ENCODE data around the gene LRRC58. TPM values are rescaled to one million over a fixed set of nuclear protein-coding genes. Genes with fewer than 3 reads are reported as not detected.

Gene LRRC58
- total and polyA plus RNA-seq, 2 of the 8 experiments (the other 6 are each of a cell fraction or from before 2014, with no cell fraction given) = 4.3 to 15.4 TPM

DNA sequence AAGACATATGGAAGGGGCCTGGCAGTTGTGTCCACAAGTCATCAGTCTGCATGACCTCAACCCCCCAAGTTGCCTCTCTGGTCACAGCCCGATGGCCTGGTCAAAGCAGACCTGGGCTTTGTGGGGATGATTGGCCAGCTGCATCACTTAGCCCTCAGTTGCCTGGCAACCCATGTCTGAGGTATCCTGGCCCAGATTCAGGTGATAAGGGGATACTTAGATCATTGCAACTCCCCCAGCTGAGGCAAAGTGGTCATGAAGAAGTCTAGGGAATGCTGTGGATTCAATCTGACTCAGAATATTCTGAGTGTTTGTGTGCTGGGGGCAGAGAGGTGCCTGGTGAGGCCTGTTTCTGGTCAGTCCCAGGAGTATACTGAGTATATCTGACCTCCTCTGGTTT, 69.1 kb downstream of the LRRC58 start:
- peaks cover 2% of the 10 kb centered on the region; the same call in 1 of the 2 replicates for H3K23me2 ChIP-seq (ENCODE audit: low read depth, low read length)
- H2AK5ac ChIP-seq (ENCODE audit: low read depth, low read length) = no peak overlapping the region
- H3K23ac ChIP-seq (ENCODE audit: insufficient read length) = no peak overlapping the region
- H3K9ac ChIP-seq (replicated peaks in 1 of 4; ENCODE audit: extremely low read depth in 1 of 4, low read depth in 3 of 4, low read length in 3 of 4) = no peak overlapping the region
- DNase-seq (ENCODE audit: low read depth in 1 of 2, low spot score in 2 of 2) = no peak
- H2BK120ac ChIP-seq (replicated peaks; ENCODE audit: low read depth, low read length) = no peak overlapping the region
- ChIA-PET CTCF (ENCODE audit: partially characterized antibody) (interaction anchor here (0.6 to 1.6 kb wide), 2 partner anchors 9 to 537 kb away, joined by 3 read pairs; no protein-coding TSS in a partner anchor), POLR2A (ENCODE audit: partially characterized antibody) (no interaction called here)
- no peak for FAIRE-seq
- H2BK12ac ChIP-seq (ENCODE audit: low read depth, low read length) = no peak overlapping the region
- H2AFZ ChIP-seq (ENCODE audit: low read length) = no peak overlapping the region
- no peak overlapping the region for H2BK20ac ChIP-seq (ENCODE audit: low read length)
- H3K14ac ChIP-seq (ENCODE audit: insufficient read length) = no peak overlapping the region
- no peak overlapping the region for H3K56ac ChIP-seq (replicated peaks; ENCODE audit: insufficient read length, low read depth, low read length)
- no peak overlapping the region for H4K91ac ChIP-seq (replicated peaks; ENCODE audit: insufficient read length, low read length)
- H4K20me1 ChIP-seq (replicated peaks in 1 of 2; ENCODE audit: control insufficient read depth in 1 of 2, insufficient read depth in 2 of 2, low read length in 2 of 2) = no peaks in the 10 kb centered on the region
- TF ChIP-seq NRF1 (IDR thresholded peaks at IDR 0.05; ENCODE audit: low read depth, low read length) = no peak
- no peak overlapping the region for H2BK15ac ChIP-seq (ENCODE audit: low read length)
- 88% methylated on average over 1 of the region's 1 CpG; no CpG with 5 or more reads in 1 of the 2 experiments for whole genome bisulfite sequencing, 2 experiments (ENCODE audit: extremely low coverage in 1 of 2, insufficient coverage in 1 of 2, insufficient read length in 1 of 2, insufficient replicate concordance in 2 of 2, low coverage in 1 of 2, low lambda C conversion rate in 2 of 2, missing lambda C conversion rate in 1 of 2)
- H3K4me3 ChIP-seq (ENCODE audit: extremely low read depth in 1 of 4, insufficient read depth in 2 of 4, low read depth in 3 of 4, low read length in 4 of 4) = no peak overlapping the region
- H3K9me3 ChIP-seq (ENCODE audit: insufficient read depth in 2 of 2, low read depth in 1 of 2, low read length in 1 of 2) = no peaks in the 10 kb centered on the region
- peaks cover 0 to 5% (median 3%) of the 10 kb centered on the region in 4 experiments; a peak in 4 of 7 replicates for H3K4me1 ChIP-seq (replicated peaks in 1 of 4; ENCODE audit: control insufficient read depth in 3 of 4, insufficient read depth in 4 of 4, low read length in 3 of 4)
- H3K18ac ChIP-seq (ENCODE audit: extremely low read depth, low read length) = no peak overlapping the region
- no peak overlapping the region for H4K5ac ChIP-seq (ENCODE audit: insufficient read length, low read depth, low read length)
- H3K4me2 ChIP-seq (ENCODE audit: insufficient read depth in 1 of 2, low read depth in 2 of 2, low read length in 2 of 2) = no peak overlapping the region
- no peak overlapping the region for H2BK5ac ChIP-seq (ENCODE audit: low read depth, low read length)
- H3K27ac ChIP-seq (ENCODE audit: low read depth, low read length) = no peak overlapping the region
- no peak overlapping the region for H3K4ac ChIP-seq (replicated peaks; ENCODE audit: insufficient read length, low read depth, low read length)
- no peaks in the 10 kb centered on the region for H3K79me1 ChIP-seq (ENCODE audit: low read depth, low read length)
- no peaks in the 10 kb centered on the region for H3K36me3 ChIP-seq (ENCODE audit: control insufficient read depth in 2 of 4, insufficient read depth in 4 of 4, low read length in 3 of 4)
- peaks cover 0 to 14% (median 12%) of the 10 kb centered on the region in 4 experiments; a peak in 5 of 7 replicates for H3K27me3 ChIP-seq (replicated peaks in 1 of 4; ENCODE audit: control insufficient read depth in 3 of 4, extremely low read depth in 1 of 4, insufficient read depth in 3 of 4, low read length in 3 of 4)
- no peak overlapping the region for H4K8ac ChIP-seq (ENCODE audit: extremely low read depth, insufficient read depth, low read length)
- H3K79me2 ChIP-seq (ENCODE audit: control insufficient read depth in 1 of 2, insufficient read depth in 2 of 2, low read length in 2 of 2) = no peaks in the 10 kb centered on the region

All from H1 (cell line).